Stimulated activated CD4-positive, alpha-beta T cell treated with anti-CD3 and anti-CD28 coated beads, Interleukin-1b, Interleukin-23, amount 100 ng/mL, for 1 hour (primary cell): ENCODE measurements around the gene TMC2.
A peak's percentile ranks its signal among the peaks of the same experiment; 100 is the strongest.
"Not testable (repeated sequence)": the region's sequence is repeated elsewhere in the genome, so short reads cannot be mapped to it uniquely, and the experiment has no call there.

ENCODE experiments used
- DNase-seq, 2 donors: peaks; one replicate each; pipeline ENCODE4 v3.0.0-alpha.2; 2020; ENCODE audit warnings: low read depth in 2 of 2

The TMC2 gene, protein sequence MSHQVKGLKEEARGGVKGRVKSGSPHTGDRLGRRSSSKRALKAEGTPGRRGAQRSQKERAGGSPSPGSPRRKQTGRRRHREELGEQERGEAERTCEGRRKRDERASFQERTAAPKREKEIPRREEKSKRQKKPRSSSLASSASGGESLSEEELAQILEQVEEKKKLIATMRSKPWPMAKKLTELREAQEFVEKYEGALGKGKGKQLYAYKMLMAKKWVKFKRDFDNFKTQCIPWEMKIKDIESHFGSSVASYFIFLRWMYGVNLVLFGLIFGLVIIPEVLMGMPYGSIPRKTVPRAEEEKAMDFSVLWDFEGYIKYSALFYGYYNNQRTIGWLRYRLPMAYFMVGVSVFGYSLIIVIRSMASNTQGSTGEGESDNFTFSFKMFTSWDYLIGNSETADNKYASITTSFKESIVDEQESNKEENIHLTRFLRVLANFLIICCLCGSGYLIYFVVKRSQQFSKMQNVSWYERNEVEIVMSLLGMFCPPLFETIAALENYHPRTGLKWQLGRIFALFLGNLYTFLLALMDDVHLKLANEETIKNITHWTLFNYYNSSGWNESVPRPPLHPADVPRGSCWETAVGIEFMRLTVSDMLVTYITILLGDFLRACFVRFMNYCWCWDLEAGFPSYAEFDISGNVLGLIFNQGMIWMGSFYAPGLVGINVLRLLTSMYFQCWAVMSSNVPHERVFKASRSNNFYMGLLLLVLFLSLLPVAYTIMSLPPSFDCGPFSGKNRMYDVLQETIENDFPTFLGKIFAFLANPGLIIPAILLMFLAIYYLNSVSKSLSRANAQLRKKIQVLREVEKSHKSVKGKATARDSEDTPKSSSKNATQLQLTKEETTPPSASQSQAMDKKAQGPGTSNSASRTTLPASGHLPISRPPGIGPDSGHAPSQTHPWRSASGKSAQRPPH

DNA sequence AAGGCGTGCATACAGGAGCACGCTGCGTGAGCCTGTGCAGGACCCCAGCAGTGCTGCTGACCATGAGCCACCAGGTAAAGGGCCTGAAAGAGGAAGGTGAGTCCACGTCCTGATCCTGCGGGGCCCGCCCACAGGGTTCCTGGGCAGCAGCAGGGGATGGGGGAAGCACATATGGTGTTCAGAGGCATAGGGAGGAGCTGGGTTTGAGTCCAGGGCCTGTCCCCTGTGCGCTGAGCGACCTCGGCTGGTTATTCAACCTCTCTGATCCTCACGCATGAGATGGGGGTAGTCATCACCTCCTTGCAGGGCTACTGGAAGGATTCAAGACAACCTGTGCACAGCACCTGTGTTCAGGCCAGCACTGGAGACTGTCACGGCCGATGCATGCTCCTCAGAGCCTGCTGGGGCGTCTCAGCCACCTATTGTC is at the start of gene TMC2:
TMC2 (plus strand) TSS at position 14 of the 427 bp plus-strand sequence; CDS start at position 63, 49 bp downstream.
- DNase-seq, result no peak

DNA sequence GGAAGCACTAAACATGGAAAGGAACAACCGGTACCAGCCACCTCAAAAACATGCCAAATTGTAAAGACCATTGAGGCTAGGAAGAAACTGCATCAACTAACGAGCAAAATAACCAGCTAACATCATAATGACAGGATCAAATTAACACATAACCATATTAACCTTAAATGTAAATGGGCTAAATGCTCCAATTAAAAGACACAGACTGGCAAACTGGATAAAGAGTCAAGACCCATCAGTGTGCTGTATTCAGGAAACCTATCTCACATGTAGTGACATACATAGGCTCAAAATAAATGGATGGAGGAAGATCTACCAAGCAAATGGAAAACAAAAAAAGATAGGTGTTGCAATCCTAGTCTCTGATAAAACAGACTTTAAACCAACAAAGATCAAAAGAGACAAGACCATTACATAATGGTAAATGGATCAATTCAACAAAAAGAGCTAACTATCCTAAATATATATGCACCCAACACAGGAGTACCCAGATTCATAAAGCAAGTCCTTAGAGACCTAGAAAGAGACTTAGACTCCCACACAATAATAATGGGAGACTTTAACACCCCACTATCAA is 33.5 kb upstream of the TMC2 start:
- not testable (repeated sequence) for DNase-seq

DNA sequence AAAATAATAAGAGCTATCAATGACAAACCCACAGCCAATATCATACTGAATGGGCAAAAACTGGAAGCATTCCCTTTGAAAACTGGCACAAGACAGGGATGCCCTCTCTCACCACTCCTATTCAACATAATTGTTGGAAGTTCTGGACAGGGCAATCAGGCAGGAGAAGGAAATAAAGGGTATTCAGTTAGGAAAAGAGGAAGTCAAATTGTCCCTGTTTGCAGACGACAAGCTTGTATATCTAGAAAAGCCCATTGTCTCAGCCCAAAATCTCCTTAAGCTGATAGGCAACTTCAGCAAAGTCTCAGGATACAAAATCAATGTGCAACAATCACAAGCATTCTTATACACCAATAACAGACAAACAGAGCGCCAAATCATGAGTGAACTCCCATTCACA is 31.6 kb upstream of the TMC2 start:
- DNase-seq, result not testable (repeated sequence)

DNA sequence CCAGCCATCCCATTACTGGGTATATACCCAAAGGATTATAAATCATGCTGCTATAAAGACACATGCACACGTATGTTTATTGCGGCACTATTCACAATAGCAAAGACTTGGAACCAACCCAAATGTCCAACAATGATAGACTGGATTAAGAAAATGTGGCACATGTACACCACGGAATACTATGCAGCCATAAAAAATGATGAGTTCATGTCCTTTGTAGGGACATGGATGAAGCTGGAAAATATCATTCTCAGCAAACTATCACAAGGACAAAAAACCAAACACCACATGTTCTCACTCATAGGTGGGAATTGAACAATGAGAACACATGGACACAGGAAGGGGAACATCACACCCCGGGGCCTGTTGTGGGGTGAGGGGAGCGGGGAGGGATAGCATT is 29.9 kb upstream of the TMC2 start:
- DNase-seq, result not testable (repeated sequence)

DNA sequence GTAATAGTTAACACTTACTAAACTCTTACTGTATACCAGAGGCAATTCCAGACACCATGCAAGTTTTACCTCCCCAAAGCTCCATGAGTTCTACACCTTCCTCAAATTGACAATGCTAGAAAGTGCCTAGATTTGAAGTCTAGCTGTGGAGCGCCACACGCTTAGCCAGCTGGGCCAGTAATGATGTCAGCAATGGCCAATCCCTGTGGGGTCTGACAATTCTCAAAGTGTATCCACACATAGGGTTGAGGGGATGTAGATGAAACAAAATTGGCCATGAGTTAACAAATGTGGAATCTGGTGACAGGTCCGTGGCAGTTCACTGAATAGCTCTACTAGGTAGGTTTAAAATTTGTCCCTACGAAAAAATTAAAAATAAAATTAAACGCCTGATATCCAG is 28.9 kb upstream of the TMC2 start:
- no peak for DNase-seq

DNA sequence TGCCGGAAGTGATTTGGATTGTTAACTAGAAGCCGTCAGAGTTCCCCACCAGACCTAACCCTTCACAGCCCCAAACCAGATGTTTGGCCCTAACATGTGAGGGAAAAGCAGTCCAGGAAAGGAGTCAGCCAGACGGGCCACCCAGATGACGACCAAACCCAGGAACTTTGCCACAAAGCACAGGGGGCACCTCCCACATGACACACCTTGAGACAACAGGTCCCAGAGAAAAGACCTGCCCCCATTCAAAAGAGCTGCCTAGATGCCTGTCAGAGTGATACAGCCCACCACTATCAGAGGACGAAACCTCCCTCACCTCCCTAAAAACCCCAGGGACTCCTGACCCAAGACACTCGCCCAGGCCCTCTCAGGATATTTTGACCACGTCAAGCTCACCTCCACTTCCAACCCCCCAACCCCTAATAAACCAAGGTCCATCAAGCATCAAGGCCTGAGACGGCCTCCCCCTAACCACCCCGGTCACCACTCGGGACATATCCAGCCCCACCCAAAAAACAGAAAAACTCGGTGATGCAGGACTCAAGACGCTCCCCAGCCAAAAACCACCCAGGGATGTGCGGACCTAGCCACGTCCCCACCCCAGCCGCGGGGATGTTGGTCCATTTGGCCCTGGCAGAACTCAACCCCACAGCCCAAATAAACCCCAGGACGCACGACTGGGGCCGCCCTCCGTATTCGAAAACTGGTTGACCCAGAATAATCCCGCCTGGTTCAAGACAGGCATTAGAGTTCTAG is 28.3 kb upstream of the TMC2 start:
- no peak for DNase-seq

DNA sequence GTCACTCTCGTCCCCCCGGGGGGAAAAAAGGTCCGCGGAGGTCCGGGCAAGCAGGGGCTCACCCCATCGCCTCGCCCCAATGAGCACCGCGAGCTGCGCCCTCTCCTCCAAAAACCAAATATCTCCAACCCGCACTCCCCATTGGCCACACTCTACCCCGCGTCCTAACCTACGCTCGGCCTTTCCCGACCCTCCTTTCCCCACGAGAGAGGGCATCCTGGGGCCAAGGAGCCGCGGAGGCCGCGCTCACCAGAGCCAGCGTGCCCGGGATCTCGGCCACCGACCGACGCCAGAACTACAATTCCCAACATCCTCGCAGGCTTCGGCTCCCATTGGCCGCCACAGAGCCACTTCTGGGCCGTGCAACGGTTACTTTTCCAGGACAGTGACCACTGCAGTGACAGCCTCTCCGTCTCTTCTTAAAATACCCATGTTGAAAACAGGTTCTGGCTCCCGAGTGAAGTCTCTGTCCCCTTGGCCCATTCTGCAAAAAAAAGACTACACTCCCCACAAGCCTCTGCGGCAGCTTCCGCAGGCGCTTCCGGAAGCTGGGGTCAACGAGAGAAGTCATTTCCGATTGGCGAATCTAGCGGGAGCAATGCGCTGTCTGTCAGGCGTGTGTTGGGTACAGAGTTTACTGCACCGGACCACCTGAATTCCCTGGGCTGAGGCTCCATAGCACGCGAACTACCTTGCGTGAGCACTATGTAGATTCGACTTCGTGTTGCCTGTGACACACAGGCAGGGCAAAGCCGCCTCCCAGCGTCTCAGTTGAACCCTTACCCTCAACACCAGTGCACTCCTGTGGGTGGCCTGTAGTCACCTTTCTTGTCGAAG is 27.5 kb upstream of the TMC2 start, which contains the start of gene ZNF343:
ZNF343 (minus strand) TSS at position 285 of the 837 bp plus-strand sequence. CDS start 15,020 bp downstream, outside the sequence.
- peak in 1 of 2 donors; percentile 34 for DNase-seq

DNA sequence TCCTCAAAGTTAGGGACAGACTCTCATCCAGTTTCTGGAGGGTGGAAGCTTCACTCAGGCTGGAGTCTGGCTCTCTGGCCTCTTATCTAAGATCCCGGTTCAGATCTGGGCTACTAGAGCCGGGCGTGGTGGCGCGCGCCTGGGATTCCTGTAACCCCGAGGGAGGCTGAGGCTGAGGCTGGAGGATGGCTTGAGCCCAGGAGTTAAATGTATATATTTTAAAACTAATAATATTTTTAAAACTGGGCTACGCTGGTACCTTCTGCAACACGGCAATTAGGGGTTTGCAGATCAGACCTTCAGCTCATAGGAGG is 26.9 kb upstream of the TMC2 start:
- DNase-seq, result no peak

DNA sequence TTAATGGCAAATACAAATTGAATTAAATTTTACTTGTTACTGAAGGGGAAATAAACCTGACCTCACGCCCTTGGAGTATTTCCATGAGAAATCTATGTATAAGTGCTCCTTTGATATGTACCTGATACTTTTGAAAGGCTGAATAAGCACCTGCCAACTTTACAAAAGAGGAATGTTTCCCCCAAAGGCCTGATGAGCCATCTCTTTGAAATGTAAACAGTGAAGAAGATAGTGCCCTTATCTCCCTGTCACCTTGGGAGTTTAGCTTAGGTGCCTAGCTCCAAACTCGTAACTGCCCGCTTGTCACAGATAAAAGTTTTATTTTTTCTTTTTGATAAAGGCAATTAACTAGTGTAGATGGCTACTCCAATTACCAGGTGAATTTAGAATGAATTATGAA is 26.6 kb upstream of the TMC2 start:
- no peak for DNase-seq

DNA sequence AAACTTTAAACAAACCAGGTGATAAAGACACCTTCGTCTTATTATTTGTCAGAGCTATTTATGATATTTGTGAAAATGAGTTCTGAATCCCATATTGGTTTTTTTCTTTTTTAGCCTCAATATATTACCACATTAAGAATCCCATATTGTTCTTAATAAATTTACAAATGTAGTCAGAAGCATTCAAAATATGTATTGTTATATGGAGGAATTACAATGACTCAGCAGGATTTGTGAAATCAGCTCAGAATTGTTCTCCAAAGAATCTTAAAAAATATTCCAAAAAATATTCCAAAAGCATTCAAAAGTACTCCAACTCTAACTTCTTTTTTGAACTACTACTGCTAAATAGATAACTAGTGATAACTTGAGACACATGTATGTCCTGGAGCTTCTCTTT is 21.2 kb upstream of the TMC2 start:
- no peak for DNase-seq

DNA sequence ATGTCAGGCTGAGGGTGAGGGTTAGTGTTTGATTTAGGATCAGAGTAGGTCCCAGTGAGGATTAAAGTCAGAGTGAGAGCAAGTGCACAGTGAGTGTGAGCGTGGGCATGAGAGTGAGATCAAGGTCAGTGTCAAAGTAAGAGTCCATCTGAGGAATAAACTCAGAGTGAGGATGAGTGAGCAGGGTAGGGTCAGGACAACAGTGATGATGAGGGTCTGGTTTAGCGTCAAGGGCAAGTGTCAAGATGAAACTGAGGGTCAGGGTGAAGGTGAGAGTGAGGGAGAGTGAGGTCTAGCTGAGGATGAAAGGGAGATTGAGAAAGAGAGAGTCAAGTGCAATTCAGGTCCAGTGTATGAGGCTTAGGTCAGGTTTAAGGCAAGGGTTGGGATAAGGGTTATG is 20.0 kb upstream of the TMC2 start:
- no peak for DNase-seq

DNA sequence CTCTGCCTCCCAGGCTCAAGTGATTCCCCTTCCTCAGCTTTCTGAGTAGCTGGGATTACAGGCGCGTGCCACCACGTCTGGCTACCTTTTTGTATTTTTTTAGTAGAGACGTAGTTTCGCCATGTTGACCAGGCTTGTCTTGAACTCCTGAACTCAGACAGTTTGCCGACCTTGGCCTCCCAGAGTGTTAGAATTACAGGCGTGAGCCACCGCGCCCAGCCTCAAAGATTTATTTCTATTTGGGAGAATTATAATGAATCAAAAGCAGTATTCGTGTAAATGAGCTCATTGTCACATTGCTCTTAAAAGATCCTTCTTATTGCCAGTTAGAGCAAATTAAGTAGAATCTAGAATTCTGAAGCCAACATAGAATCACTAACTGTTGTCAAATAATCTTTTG is 18.3 kb upstream of the TMC2 start:
- no peak for DNase-seq

DNA sequence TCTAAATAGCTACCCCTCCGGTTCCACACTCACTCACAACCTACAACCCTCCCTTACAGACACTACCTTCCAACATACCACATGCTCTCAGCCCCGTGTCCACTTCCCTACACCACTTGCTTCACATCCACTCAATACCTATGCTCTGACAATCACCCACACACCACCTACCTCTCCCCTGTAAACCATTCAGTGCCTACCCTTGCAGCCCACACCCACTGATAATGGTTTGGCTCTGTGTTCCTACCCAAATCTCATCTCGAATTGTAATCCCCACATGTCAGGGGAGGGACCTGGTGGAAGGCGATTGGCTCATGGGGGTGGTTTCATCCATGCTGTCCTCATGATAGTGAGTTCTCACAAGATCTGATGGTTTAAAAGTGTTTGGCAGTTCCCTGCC is 17.8 kb upstream of the TMC2 start:
- no peak for DNase-seq

DNA sequence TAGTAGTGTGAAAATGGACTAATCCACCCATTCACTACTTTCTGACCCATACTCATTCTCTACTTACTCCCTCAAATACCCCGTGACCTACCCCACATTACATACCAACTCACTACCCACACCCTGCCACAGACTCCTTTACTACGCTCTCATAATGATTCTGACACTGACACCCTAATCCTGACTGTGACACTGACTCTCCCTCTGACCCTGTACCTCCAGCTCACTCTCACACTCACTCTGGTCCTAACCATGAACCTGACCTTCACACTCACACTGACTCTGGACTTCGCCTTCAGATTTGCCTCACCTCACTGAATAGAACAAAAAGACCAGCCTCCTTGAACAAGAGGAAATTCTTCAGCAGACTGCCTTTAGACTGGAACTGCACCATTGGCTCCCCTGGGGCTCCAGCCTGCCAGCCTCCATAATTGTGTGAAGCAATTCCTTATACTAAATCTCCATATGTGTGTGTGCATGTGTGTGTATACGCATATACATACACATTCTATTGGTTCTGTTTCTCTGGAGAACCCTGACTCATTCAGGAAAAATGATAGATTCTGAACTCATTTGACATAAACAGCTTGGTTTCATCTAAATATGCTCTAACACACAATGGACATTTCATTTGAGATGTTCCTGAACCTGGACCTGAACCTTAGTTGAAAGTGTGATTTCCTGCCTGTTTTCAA is 17.1 kb upstream of the TMC2 start:
- DNase-seq, result no peak

DNA sequence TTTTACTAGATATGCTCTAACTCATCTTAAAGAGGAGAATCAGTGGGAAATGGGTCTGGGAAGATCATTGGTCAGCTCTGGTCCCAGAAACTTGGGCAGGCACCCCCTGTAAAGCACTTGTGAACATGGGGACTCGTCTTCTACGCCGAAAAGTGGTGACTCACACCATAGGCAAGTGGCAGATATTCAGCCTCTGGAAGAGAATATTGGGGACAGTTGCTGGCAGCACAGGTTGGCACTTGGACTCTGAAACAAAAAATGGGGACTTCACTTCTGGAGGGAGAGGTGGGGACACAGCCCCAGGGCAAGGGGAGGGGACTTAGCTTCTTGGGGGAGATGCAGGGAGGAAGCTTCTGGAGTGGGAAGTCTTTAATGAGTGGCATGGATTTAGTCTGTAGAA is 15.8 kb upstream of the TMC2 start:
- no peak for DNase-seq

DNA sequence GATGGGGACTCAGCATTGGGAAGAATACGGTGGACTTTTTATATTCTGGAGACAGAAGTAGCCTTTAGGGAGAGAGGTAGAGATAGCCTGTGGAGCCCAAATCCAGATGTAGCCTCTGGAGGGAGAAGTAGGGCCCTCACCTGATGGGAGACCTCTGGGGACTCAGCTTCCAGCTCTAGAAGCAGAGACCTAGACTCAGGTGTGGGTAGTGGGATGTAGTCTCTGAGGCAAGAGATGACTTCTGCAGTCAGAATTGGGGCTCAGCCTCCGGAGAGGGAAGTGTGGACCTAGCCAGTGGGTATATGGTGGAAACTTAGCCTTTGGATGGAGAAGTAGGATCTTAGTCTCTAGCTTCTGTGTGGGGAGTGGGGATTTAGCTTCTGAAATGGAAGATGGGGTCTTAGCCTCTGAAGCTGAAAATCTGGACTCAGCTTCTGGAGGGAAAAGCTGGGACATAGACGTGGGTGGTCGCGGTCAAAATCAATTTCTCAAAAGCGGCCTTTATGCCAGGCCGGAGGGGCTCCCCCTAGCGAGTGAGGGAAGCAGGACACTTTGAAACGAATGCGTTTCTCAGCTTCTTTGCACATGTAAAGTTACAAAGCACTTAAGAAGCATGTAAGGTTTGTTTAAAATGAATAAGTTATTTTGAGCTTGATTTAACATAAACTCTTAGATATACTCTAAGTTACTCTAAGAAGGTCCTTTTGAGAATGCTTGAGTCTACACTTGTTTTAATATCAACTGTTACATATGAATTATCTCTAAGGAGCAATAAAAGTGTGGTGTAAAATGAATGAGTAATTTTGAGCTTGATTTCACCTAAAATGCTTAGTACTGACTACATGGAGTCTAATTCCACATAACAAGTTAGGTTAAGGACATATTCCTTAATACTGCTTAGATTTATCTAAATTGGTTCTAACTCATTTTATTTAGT is 14.7 kb upstream of the TMC2 start:
- DNase-seq, result no peak

DNA sequence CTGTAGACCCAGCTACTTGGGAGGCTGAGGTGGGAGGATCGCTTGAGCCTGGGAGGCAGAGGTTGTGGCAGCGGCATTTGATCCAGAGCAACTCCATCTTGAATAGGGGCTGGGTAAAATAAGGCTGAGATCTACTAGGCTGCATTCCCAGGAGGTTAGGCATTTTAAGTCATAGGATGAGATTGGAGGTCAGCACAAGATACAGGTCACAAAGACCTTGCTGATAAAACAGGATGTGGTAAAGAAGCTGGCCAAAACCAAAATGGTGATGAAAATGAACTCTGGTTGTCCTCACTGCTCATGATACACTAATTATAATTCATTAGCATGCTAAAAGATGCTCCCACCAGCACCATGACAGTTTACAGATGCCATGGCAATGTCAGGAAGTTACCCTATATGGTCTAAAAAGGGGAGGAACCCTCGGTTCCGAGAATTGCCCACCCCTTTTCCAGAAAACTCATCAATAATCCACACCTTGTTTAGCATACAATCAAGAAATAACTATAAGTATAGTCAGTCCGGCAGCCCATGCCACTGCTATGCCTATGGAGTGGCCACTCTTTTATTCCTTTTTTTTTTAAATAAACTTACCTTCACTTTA is 13.4 kb upstream of the TMC2 start:
- not testable (repeated sequence) for DNase-seq

DNA sequence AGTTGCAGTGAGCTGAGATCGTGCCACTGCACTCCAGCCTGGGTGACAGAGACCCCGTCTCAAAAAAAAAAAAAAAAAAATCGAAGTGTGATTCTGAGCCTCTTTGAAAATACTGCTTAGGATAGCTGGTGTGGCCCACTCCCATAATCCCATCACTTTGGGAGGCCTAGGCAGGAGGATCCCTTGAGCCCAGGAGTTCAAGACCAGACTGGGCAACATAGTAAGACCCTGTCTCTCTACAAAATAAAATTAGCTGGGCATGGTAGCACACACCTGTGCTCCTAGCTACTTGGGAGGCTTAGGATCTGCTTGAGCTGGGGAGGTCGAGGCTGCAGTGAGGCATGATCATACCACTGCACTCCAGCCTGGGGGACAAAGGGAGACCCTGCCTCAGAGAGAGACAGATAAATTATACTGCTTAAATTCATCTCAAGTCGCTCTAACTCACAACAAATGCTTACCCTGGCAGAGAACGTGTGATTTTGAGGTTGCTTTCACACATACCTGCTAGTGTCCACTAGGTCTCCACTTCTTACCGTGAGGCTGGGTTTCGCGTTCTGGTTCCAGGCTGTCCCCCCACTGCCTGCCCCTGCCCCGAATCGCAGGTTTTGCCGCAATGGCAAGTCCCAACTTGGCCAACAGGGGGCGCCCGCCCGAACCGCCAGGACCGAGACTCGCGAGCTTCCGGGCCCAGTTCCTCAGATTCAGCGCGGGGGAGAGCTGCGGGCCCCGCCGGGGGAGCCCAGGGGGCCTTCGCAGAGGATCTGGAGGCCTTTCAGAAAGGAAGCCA is 12.3 kb upstream of the TMC2 start:
- DNase-seq, result peak; percentile 79 to 92
